T-cell (primary cell): ENCODE data around the gene SMIM35. TPM values are rescaled to one million over a fixed set of nuclear protein-coding genes. Genes with fewer than 3 reads are reported as not detected.

ENCODE experiments used
- ATAC-seq, 4 experiments: fragments of 200-7000 bp in 3 of 4; fragments of 150-1000 bp in 1 of 4; cut with Tn5 transposase; replicated peaks in 1 of 4; 1 replicate in 3 of 4; 2 replicates in 1 of 4; pipeline ENCODE4 v1.10.0; 2021; ENCODE audit warnings: moderate library complexity in 3 of 4, mild to moderate bottlenecking in 2 of 4, moderate number of reproducible peaks in 1 of 4
- CTCF ChIA-PET, 2 donors: fragments of 300-600 bp; sonication (Branson Sonifier 250); formaldehyde crosslinking; loops; one replicate each; lab custom pipeline; 2022; ENCODE audit warnings: antibody characterized with exemption in 2 of 2; lab: Charles Lee
- POLR2A ChIA-PET, 2 donors: fragments of 300-600 bp; sonication (Branson Sonifier 250); formaldehyde crosslinking; loops; one replicate each; lab custom pipeline; 2022; ENCODE audit warnings: antibody characterized with exemption in 2 of 2; lab: Charles Lee
- DNase-seq, 35 experiments: peaks; one replicate each; pipeline versions ENCODE4 v3.0.0 to v3.0.0-alpha.2; 2013 to 2023
- H3K27ac ChIP-seq: one replicate; pipeline ENCODE4 v1.5.1; 2013; ENCODE audit warnings: low read length
- H3K27me3 ChIP-seq, 2 experiments: replicated peaks in 1 of 2; 1 replicate in 1 of 2; 2 replicates in 1 of 2; pipeline versions ENCODE4 v1.6.1 to v1.7.0; 2013; ENCODE audit warnings: low read length in 1 of 2, mixed read lengths in 1 of 2; ENCODE audit not compliant: control insufficient read depth in 2 of 2, insufficient read depth in 2 of 2; ENCODE audit errors: extremely low read depth in 1 of 2
- H3K36me3 ChIP-seq, 2 donors: 1 replicate in 1 of 2; 2 replicates in 1 of 2; pipeline versions ENCODE4 v1.6.1 to v1.7.0; 2013; ENCODE audit warnings: low read length in 1 of 2; ENCODE audit not compliant: control insufficient read depth in 2 of 2, insufficient read depth in 1 of 2; ENCODE audit errors: extremely low read depth in 1 of 2
- H3K4me1 ChIP-seq, 2 experiments: 1 replicate in 1 of 2; 2 replicates in 1 of 2; pipeline versions ENCODE4 v1.6.1 to v1.7.0; 2013; ENCODE audit warnings: low read length in 2 of 2, mixed read lengths in 1 of 2; ENCODE audit not compliant: insufficient read depth in 2 of 2, control insufficient read depth in 1 of 2; ENCODE audit errors: extremely low read depth in 1 of 2
- H3K4me3 ChIP-seq, 2 donors: 1 replicate in 1 of 2; 2 replicates in 1 of 2; pipeline versions ENCODE4 v1.5.1 to v1.7.0; 2013; ENCODE audit warnings: mild to moderate bottlenecking in 2 of 2, low read length in 1 of 2, moderate library complexity in 1 of 2; ENCODE audit not compliant: control insufficient read depth in 1 of 2; ENCODE audit errors: extremely low read depth in 1 of 2
- H3K9me3 ChIP-seq: 2 replicates; pipeline ENCODE4 v1.7.0; 2013
- H3K27ac Mint-ChIP-seq, 2 donors: one replicate each; pipeline ENCODE4 v1.8.0; 2020 to 2021; ENCODE audit warnings: mild to moderate bottlenecking in 2 of 2, mixed read lengths in 2 of 2
- H3K27me3 Mint-ChIP-seq, 2 donors: one replicate each; pipeline ENCODE4 v1.8.0; 2021 to 2022; ENCODE audit warnings: mixed read lengths in 2 of 2
- H3K36me3 Mint-ChIP-seq: one replicate; pipeline ENCODE4 v1.8.0; 2021; ENCODE audit warnings: mixed read lengths
- H3K4me1 Mint-ChIP-seq, 3 donors: one replicate each; pipeline ENCODE4 v1.8.0; 2020 to 2022; ENCODE audit warnings: mixed read lengths in 3 of 3, mild to moderate bottlenecking in 1 of 3
- H3K4me3 Mint-ChIP-seq, 3 donors: one replicate each; pipeline ENCODE4 v1.8.0; 2020 to 2022; ENCODE audit warnings: mild to moderate bottlenecking in 3 of 3, mixed read lengths in 3 of 3, moderate library complexity in 3 of 3
- H3K9me3 Mint-ChIP-seq, 3 donors: one replicate each; pipeline ENCODE4 v1.8.0; 2020 to 2022; ENCODE audit warnings: mixed read lengths in 3 of 3
- WGBS: methylation state at CpG from one replicate; pipeline ENCODE4 v1.1.5; 2013; ENCODE audit warnings: missing lambda C conversion rate; ENCODE audit not compliant: insufficient coverage; 5-methylcytosine and 5-hydroxymethylcytosine counted together
- total RNA-seq, 35 experiments: library from RNA in 6 of 35; stranded (reverse) in 6 of 35; fragments of 120-200 nt in 1 of 35; gene quantifications; one replicate each; pipeline versions ENCODE4 v1.2.1 to v1.2.4 and lab custom pipeline; 2013 to 2026

Gene SMIM35
- total RNA-seq, 5 donors from 2014 or later (not counting 1 experiment from before 2014, with no cell fraction given) = 0.28 to 1.0 (median 0.36) TPM

DNA sequence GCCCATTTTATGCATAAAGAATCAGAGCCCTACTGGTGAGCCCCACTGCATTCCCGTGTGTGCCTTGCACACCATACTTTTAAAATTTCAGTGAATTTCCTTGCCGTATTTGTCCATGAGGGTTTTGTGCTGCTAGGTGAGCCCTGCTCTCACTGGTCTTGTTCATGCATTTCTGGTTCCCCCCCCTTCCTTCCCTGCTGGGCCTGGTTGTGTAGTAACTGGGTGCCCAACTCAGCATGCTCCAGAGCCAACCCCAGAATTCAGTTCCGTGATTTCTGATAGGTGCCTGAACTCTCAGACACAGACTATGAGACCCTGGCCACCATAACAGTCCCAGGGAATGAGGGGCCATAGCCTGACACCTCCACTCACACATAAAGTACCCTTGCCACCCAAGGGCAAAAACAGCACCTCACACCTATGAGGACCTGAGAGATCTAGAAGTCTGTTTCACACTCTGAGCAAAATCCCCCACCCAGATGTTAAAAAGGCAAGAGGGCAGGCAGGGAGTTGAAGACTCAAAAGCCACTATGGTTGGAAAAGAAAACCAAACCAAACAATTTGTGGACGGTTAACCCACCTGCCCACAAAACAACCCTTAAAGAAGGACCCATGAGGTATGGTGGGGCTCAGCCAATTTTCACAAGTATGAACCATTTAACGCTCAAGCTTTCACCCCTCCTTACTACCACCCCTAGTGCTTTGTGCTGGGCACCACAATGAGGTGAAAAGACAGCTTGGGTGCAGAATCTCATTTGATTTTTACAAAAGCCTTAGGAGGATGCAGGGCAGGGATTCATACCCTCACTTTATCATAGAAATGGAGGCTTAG, 117.4 kb downstream of the SMIM35 start:
- H3K4me1 ChIP-seq = peaks cover 39 to 53% of the 10 kb centered on the region in 2 experiments
- no peak overlapping the region for H3K27ac ChIP-seq
- H3K36me3 Mint-ChIP-seq = no peaks in the 10 kb centered on the region
- H3K4me3 ChIP-seq = no peak overlapping the region
- 80% methylated on average over 3 of the region's 5 CpGs for WGBS
- ChIA-PET CTCF (interaction anchor here in 1 of 2 donors (0.5 to 1.8 kb wide), 3 partner anchors 19 to 210 kb away, joined by 4 to 6 read pairs (median 4); no protein-coding TSS in a partner anchor), POLR2A (no interaction called here)
- peak overlapping the region in 1 of 3 donors; percentile 50 for H3K4me3 Mint-ChIP-seq
- peak in 1 of 4 experiments; percentile 27 for ATAC-seq
- no peaks in the 10 kb centered on the region for H3K9me3 Mint-ChIP-seq
- H3K27me3 Mint-ChIP-seq = no peaks in the 10 kb centered on the region
- peaks cover 55 to 66% (median 59%) of the 10 kb centered on the region in 3 donors for H3K4me1 Mint-ChIP-seq
- no peaks in the 10 kb centered on the region for H3K36me3 ChIP-seq
- H3K27me3 ChIP-seq = no peaks in the 10 kb centered on the region
- H3K9me3 ChIP-seq = no peaks in the 10 kb centered on the region
- peak in 1 of 35 experiments; percentile 34 for DNase-seq
- H3K27ac Mint-ChIP-seq = peak overlapping the region; percentile 13 to 76

DNA sequence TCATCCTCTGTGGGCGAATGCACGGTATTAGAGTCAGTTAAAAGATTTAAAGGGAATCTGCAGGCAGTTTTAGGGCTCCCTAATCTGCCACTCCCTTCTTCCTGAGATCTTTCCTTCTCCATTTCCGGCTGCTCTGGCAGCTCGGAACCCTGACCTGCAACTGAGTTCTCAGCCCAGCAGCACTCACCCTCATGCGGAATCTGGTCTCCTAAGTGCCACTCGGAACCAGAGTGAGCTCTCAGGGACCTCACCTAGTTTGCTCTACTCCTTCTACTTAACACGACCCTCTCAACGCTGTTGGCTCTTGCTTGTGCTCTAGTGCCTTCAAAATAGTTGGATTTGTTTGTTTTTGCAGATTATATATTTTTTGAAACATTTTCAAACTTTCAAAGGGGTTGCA, 119.9 kb downstream of the SMIM35 start:
- H3K4me3 Mint-ChIP-seq = no peak overlapping the region
- CTCF ChIA-PET = interaction anchor here in 1 of 2 donors (0.6 to 0.9 kb wide), 2 partner anchors 20 to 159 kb away, joined by 3 read pairs; no protein-coding TSS in a partner anchor
- Histone ChIP-seq H3K4me3 (no peak overlapping the region), H3K27me3 (no peaks in the 10 kb centered on the region), H3K27ac (no peak overlapping the region), H3K36me3 (no peaks in the 10 kb centered on the region), H3K9me3 (no peaks in the 10 kb centered on the region), H3K4me1 (peaks cover 30% of the 10 kb centered on the region in 2 experiments)
- H3K27ac Mint-ChIP-seq = no peak overlapping the region
- POLR2A ChIA-PET = no interaction called here
- H3K27me3 Mint-ChIP-seq = no peaks in the 10 kb centered on the region
- ATAC-seq (no peak), DNase-seq (no peak)
- WGBS = 100% methylated on average over 2 of the region's 8 CpGs
- H3K4me1 Mint-ChIP-seq = peaks cover 36 to 46% (median 40%) of the 10 kb centered on the region in 3 donors
- H3K36me3 Mint-ChIP-seq = no peaks in the 10 kb centered on the region
- no peaks in the 10 kb centered on the region for H3K9me3 Mint-ChIP-seq

DNA sequence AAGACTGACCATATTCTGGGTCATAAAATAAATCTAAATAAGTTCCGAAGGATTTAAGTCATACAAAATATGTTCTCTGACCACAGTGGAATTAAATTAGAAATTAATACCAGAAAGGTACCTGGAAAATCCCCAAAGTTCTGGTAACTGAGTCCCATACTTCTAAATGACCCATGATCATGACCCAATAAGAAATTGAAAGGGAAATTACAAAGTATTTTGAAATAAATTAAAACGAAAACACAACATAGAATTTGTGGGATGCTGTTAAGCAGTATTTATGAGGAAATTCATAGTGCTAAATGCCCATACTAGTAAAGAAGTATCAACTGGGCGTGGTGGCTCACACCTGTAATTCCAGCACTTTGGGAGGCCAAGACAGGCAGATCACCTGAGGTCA, 123.9 kb downstream of the SMIM35 start:
- H3K9me3 Mint-ChIP-seq = peaks cover 6 to 17% (median 12%) of the 10 kb centered on the region in 3 donors

DNA sequence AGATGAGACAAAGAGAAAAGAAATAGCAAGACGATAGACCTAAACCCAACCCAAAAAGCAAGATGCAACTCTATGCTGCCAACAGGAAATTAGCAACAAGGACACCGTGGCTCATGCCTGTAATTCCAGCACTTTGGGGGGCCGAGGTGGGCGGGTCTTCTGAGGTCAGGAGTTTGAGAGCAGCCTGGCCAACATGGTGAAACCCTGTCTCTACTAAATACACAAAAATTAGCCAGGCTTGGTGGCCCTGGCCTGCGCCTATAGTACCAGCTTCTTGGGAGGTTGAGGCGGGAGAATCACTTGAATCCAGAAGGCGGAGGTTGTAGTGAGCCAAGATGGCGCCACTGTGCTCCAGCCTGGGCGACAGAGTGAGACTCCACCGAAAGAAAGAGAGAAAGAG, 124.9 kb downstream of the SMIM35 start:
- H3K4me3 Mint-ChIP-seq = no peak overlapping the region
- Histone ChIP-seq H3K4me3 (no peak overlapping the region), H3K27ac (no peak overlapping the region), H3K36me3 (no peaks in the 10 kb centered on the region), H3K27me3 (no peaks in the 10 kb centered on the region), H3K4me1 (peaks cover 0 to 4% of the 10 kb centered on the region in 2 experiments), H3K9me3 (peaks cover 5% of the 10 kb centered on the region)
- ChIA-PET POLR2A (interaction anchor here in 1 of 2 donors (1.0 kb wide), 1 partner anchor 25 kb away, joined by 3 read pairs; the partner anchor contains the start of gene IL10RA), CTCF (no interaction called here)
- peaks cover 32% of the 10 kb centered on the region for H3K36me3 Mint-ChIP-seq
- no peak for DNase-seq
- no peak for ATAC-seq
- no peak overlapping the region for H3K27ac Mint-ChIP-seq
- H3K4me1 Mint-ChIP-seq = peaks cover 36 to 45% (median 41%) of the 10 kb centered on the region in 3 donors
- 97% methylated on average over 6 of the region's 10 CpGs for WGBS
- H3K9me3 Mint-ChIP-seq = peaks cover 6 to 25% (median 12%) of the 10 kb centered on the region in 3 donors
- H3K27me3 Mint-ChIP-seq = no peaks in the 10 kb centered on the region

More for the DNA sequence above, 123.9 kb downstream of the SMIM35 start:
- no peak for ATAC-seq
- POLR2A ChIA-PET = no interaction called here
- Mint-ChIP-seq H3K4me3 (no peak overlapping the region), H3K27me3 (no peaks in the 10 kb centered on the region), H3K27ac (no peak overlapping the region), H3K36me3 (peaks cover 23% of the 10 kb centered on the region), H3K4me1 (peaks cover 28 to 42% (median 34%) of the 10 kb centered on the region in 3 donors)
- no peak for DNase-seq
- no CpG with 5 or more reads among the region's 3 CpGs for WGBS
- CTCF ChIA-PET = no interaction called here
- peaks cover 3% of the 10 kb centered on the region for H3K9me3 ChIP-seq
- H3K27ac ChIP-seq = no peak overlapping the region
- no peaks in the 10 kb centered on the region for H3K36me3 ChIP-seq
- peaks cover 0 to 4% of the 10 kb centered on the region in 2 experiments for H3K4me1 ChIP-seq
- no peak overlapping the region for H3K4me3 ChIP-seq
- no peaks in the 10 kb centered on the region for H3K27me3 ChIP-seq

DNA sequence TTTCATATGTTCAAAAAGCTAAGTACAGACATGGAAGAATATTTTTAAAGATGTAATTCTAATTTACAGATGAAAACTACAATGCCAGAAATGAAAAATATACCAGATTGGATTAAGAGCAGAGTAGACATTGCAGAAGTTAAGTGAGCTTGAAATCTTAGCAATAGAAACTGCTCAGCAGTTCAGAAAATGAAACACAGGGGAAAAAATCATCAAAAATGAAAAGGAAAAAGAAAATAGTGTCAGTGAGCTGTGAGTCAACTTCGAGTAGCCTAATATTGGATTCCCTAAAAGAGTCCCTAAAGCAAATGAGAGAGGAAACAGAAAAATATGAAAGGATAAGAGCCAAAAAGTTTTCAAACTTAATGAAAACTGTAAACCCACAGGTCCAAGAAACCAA, 126.4 kb downstream of the SMIM35 start:
- Mint-ChIP-seq H3K4me1 (peaks cover 44 to 58% (median 50%) of the 10 kb centered on the region in 3 donors), H3K36me3 (peaks cover 40% of the 10 kb centered on the region)
- WGBS = no CpG with 5 or more reads among the region's 1 CpG

DNA sequence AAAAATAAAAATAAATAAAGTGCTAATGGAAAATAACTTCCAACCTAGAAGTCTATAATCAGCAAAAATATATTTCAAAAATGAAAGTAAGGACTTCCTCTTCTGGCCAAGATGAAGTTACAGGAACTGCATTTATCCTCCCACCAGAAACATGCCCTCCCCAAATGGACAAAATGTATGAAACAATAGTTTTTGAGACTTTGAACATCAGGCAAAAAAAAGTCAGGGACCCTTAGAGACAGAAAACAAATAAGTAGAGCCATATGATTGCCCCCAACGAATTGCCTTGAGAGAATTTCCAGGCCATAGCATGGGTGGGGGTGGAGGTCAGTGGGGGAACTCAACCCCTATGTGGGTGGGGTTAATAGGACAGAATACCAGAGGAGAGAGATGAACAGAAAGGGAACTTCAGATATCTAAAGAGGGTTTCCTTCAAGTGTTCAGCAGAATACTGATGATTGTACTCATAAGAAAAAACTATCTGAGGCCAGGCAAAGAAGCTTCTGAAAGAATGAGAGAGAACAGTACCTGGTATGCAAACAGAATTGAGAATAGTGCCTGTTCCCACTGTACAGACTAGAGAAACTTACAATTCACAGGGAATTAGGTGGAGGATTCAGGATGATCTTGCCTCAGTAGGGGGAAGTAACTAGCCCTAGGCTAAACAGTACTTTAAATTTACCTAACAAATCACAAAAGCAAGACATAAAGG, 127.2 kb downstream of the SMIM35 start:
- Mint-ChIP-seq H3K27me3 (no peaks in the 10 kb centered on the region), H3K4me1 (peaks cover 48 to 64% (median 56%) of the 10 kb centered on the region in 3 donors), H3K9me3 (peaks cover 6 to 27% (median 12%) of the 10 kb centered on the region in 3 donors), H3K36me3 (peaks cover 40% of the 10 kb centered on the region), H3K27ac (no peak overlapping the region), H3K4me3 (peak overlapping the region in 1 of 3 donors; percentile 2)
- CTCF ChIA-PET = interaction anchor here in 1 of 2 donors (0.9 to 1.4 kb wide), 2 partner anchors 9 to 21 kb away, joined by 3 to 7 read pairs; no protein-coding TSS in a partner anchor
- ATAC-seq (no peak), DNase-seq (no peak)
- 83% methylated on average over 1 of the region's 1 CpG for WGBS
- POLR2A ChIA-PET = interaction anchor here (0.6 to 1.1 kb wide), 2 partner anchors 8 kb away, joined by 3 read pairs; no protein-coding TSS in a partner anchor
- peaks cover 3 to 11% of the 10 kb centered on the region in 2 experiments for H3K4me1 ChIP-seq
- no peak overlapping the region for H3K27ac ChIP-seq
- H3K27me3 ChIP-seq = no peaks in the 10 kb centered on the region
- no peak overlapping the region for H3K4me3 ChIP-seq
- H3K36me3 ChIP-seq = no peaks in the 10 kb centered on the region
- peaks cover 5% of the 10 kb centered on the region for H3K9me3 ChIP-seq

More for the DNA sequence above, 126.4 kb downstream of the SMIM35 start:
- H3K27ac ChIP-seq = no peak overlapping the region
- no peak overlapping the region for H3K4me3 ChIP-seq
- ATAC-seq (no peak), DNase-seq (no peak)
- no peaks in the 10 kb centered on the region for H3K36me3 ChIP-seq
- peaks cover 0 to 7% of the 10 kb centered on the region in 2 experiments for H3K4me1 ChIP-seq
- H3K9me3 Mint-ChIP-seq = peaks cover 6 to 27% (median 12%) of the 10 kb centered on the region in 3 donors
- peaks cover 5% of the 10 kb centered on the region for H3K9me3 ChIP-seq
- H3K4me3 Mint-ChIP-seq = no peak overlapping the region
- no peaks in the 10 kb centered on the region for H3K27me3 ChIP-seq
- ChIA-PET CTCF (interaction anchor here in 1 of 2 donors (0.9 to 1.4 kb wide), 2 partner anchors 9 to 20 kb away, joined by 3 to 7 read pairs; no protein-coding TSS in a partner anchor), POLR2A (interaction anchor here (0.6 to 1.1 kb wide), 2 partner anchors 9 kb away, joined by 3 read pairs; no protein-coding TSS in a partner anchor)
- H3K27me3 Mint-ChIP-seq = no peaks in the 10 kb centered on the region
- H3K27ac Mint-ChIP-seq = no peak overlapping the region
